GM12878 (cell line): ENCODE measurements around the gene POLR1A. TPM values are rescaled to one million over a fixed set of nuclear protein-coding genes. Genes with fewer than 3 reads are reported as not detected.

Experiments used
- ATAC-seq: fragments of 200-7000 bp; cut with Tn5 transposase; 3 replicates; pipeline ENCODE4 v1.9.1; 2020; ENCODE audit warnings: mild to moderate bottlenecking, moderate library complexity
- BruUV-seq: library from RNA; stranded (reverse); fragments of 400-500 nt; replicated peaks from 2 replicates; lab custom pipeline; 2021; lab: Mats Ljungman, UMichigan
- CTCF ChIA-PET: fragments of 300-600 bp; sonication (Branson Sonifier 250); formaldehyde crosslinking; extraction: SDS; loops from one replicate; lab custom pipeline; 2021; ENCODE audit warnings: inconsistent platforms; lab: Yijun Ruan, JAX
- POLR2A ChIA-PET: fragments of 350-600 bp; formaldehyde crosslinking; extraction: SDS; loops from one replicate; lab custom pipeline; 2021; ENCODE audit warnings: inconsistent platforms; lab: Charles Lee
- RAD21 ChIA-PET: fragments of 300-600 bp; sonication (Branson Sonifier 250); formaldehyde crosslinking; loops from one replicate; lab custom pipeline; 2023; ENCODE audit warnings: antibody characterized with exemption; ENCODE audit not compliant: unreplicated experiment; lab: Charles Lee
- SMC1A ChIA-PET: fragments of 300-600 bp; sonication (Branson Sonifier 250); formaldehyde crosslinking; loops from one replicate; lab custom pipeline; 2023; ENCODE audit not compliant: unreplicated experiment, uncharacterized antibody; lab: Charles Lee
- DNase-seq: peaks from one replicate; pipeline ENCODE4 v3.0.0-alpha.2; 2011; ENCODE audit warnings: low read depth, low spot score
- FAIRE-seq: peaks from 3 replicates; lab custom pipeline; 2011; peaks lifted over from hg19 to GRCh38; lab: Jason Lieb, UNC
- H2AFZ ChIP-seq: 2 replicates; pipeline ENCODE4 v1.6.0; 2011; ENCODE audit warnings: low read depth, low read length, control low read depth; ENCODE audit not compliant: control insufficient read depth
- H3K27ac ChIP-seq: 2 replicates; pipeline ENCODE4 v1.5.1; 2011; ENCODE audit warnings: control low read depth; ENCODE audit not compliant: control insufficient read depth, insufficient read depth
- H3K27me3 ChIP-seq, 2 experiments: replicated peaks in 1 of 2; 2 replicates each; pipeline versions ENCODE4 v1.6.0 to v1.6.1; 2011; ENCODE audit warnings: low read length in 1 of 2; ENCODE audit not compliant: control insufficient read depth in 2 of 2, insufficient read depth in 2 of 2
- H3K36me3 ChIP-seq, 2 experiments: 2 replicates each; pipeline ENCODE4 v1.5.1; 2011; ENCODE audit warnings: low read length in 1 of 2; ENCODE audit not compliant: control insufficient read depth in 2 of 2, insufficient read depth in 2 of 2
- H3K4me1 ChIP-seq: 2 replicates; pipeline ENCODE4 v1.6.1; 2011; ENCODE audit warnings: mild to moderate bottlenecking, low read length, moderate library complexity, mixed read lengths; ENCODE audit not compliant: control insufficient read depth, insufficient read depth
- H3K4me2 ChIP-seq: 2 replicates; pipeline ENCODE4 v1.6.0; 2011; ENCODE audit warnings: control low read depth; ENCODE audit not compliant: control insufficient read depth, insufficient read depth
- H3K4me3 ChIP-seq: fragments of 200-600 bp; sonication (generic); 2 replicates; pipeline ENCODE4 v1.5.1; 2016
- H3K79me2 ChIP-seq: 2 replicates; pipeline ENCODE4 v1.6.0; 2011; ENCODE audit warnings: low read length; ENCODE audit not compliant: control insufficient read depth, insufficient read depth
- H3K9ac ChIP-seq: 2 replicates; pipeline ENCODE4 v1.8.0; 2011; ENCODE audit warnings: low read length, control low read depth, mixed read lengths; ENCODE audit not compliant: control insufficient read depth, insufficient read depth
- H3K9me3 ChIP-seq: replicated peaks from 3 replicates; pipeline ENCODE4 v1.5.1; 2011; ENCODE audit warnings: mild to moderate bottlenecking, low read length; ENCODE audit not compliant: control insufficient read depth, insufficient read depth
- H4K20me1 ChIP-seq: 2 replicates; pipeline ENCODE4 v1.6.0; 2011; ENCODE audit not compliant: control insufficient read depth, insufficient read depth
- KDM1A ChIP-seq: fragments of 200-600 bp; sonication (generic); IDR thresholded peaks from 2 replicates; pipeline ENCODE4 v1.6.1; 2016; ENCODE audit warnings: borderline replicate concordance
- MXI1 ChIP-seq: fragments of 150-350 bp; IDR thresholded peaks from 2 replicates; pipeline ENCODE4 v1.6.1; 2011; ENCODE audit warnings: low read depth, mild to moderate bottlenecking, inconsistent platforms, low read length, improper control_type of control experiment
- SREBF1 ChIP-seq: IDR thresholded peaks from 2 replicates; pipeline ENCODE4 v1.6.1; 2012; ENCODE audit warnings: mild to moderate bottlenecking, low read length
- TAF1 ChIP-seq: IDR thresholded peaks from 2 replicates; pipeline ENCODE4 v1.6.1; 2011; ENCODE audit warnings: mild to moderate bottlenecking, low read depth, low read length, borderline replicate concordance
- TCF12 ChIP-seq: IDR thresholded peaks from 2 replicates; pipeline ENCODE4 v1.6.1; 2011; ENCODE audit warnings: low read depth, mild to moderate bottlenecking, low read length
- USF1 ChIP-seq: IDR thresholded peaks from 2 replicates; pipeline ENCODE4 v1.6.1; 2011; ENCODE audit warnings: borderline replicate concordance, low read depth, mild to moderate bottlenecking, moderate library complexity, mixed read lengths, low read length; ENCODE audit not compliant: insufficient read depth; ENCODE audit errors: extremely low read length
- WGBS: methylation state at CpG from one replicate; pipeline ENCODE4 v1.1.6; 2016; ENCODE audit warnings: low lambda C conversion rate; ENCODE audit not compliant: insufficient replicate concordance, insufficient coverage; ENCODE audit errors: missing lambda C conversion rate; 5-methylcytosine and 5-hydroxymethylcytosine counted together
- in situ Hi-C: fragments of 300-500 bp; cut with MboI; formaldehyde crosslinking; loops from 9 replicates; pipeline ENCODE4 v1.14.3; 2018; ENCODE audit warnings: mixed read lengths
- intact Hi-C: fragments of 100-400 bp; cut with micrococcal nuclease; formaldehyde crosslinking; loops from one replicate; pipeline ENCODE4 v1.14.2; 2022; ENCODE audit not compliant: unreplicated experiment
- polyA plus RNA-seq, 11 experiments: library from polyadenylated mRNA; depleted of rRNA in 4 of 11; unstranded in 6 of 11; stranded (reverse) in 5 of 11; fragments of >200 nt; fragmentation: Nextera tagmentation in 4 of 11; fragmentation: Illumina TruSeq in 1 of 11; extraction: Ambion mirVana in 4 of 11; extraction: Trizol in 1 of 11; gene quantifications; 1 replicate in 1 of 11; 2 replicates in 10 of 11; pipeline versions ENCODE4 v1.2.1 to v1.2.3, GENCODE V29; 2011 to 2016; ENCODE audit warnings: inconsistent platforms in 2 of 11, missing spikeins in 2 of 11, low read depth in 1 of 11
- total RNA-seq, 4 experiments: library from RNA; depleted of rRNA in 3 of 4; stranded (reverse); fragments of >200 nt in 3 of 4; fragmentation: Illumina TruSeq in 1 of 4; extraction: Trizol in 1 of 4; gene quantifications; 2 replicates each; pipeline versions ENCODE4 v1.2.1 to v1.2.3, GENCODE V29; 2013 to 2021

Gene POLR1A
- total and polyA plus RNA-seq, 10 of the 15 experiments (the other 5 are each of a cell fraction or from before 2014, with no cell fraction given) = 2.1 to 53.9 (median 17.8) TPM

- DNase-seq (no peak), FAIRE-seq (no peak), ATAC-seq (no peak)
- H3K4me2 ChIP-seq = no peak overlapping the region
- in situ Hi-C loops = no loop called here
- 96% methylated on average over 12 of the region's 12 CpGs for WGBS
- no peaks in the 10 kb centered on the region for H3K27me3 ChIP-seq
- no peaks in the 10 kb centered on the region for H3K79me2 ChIP-seq
- H3K9ac ChIP-seq = no peak overlapping the region
- RAD21 ChIA-PET = interaction anchor here (1.2 to 1.7 kb wide), 2 partner anchors 154 to 215 kb away, joined by 3 to 6 read pairs; partner anchors contain the start of gene ST3GAL5
- no peaks in the 10 kb centered on the region for H4K20me1 ChIP-seq
- H3K27ac ChIP-seq = no peak overlapping the region
- H2AFZ ChIP-seq = no peak overlapping the region
- peaks cover 33 to 46% of the 10 kb centered on the region in 2 experiments for H3K36me3 ChIP-seq
- SMC1A ChIA-PET = interaction anchor here (0.6 to 1.7 kb wide), 5 partner anchors 36 to 211 kb away, joined by 3 to 7 read pairs (median 3); no protein-coding TSS in a partner anchor
- H3K9me3 ChIP-seq = no peaks in the 10 kb centered on the region
- H3K4me3 ChIP-seq = no peak overlapping the region
- TF ChIP-seq KDM1A (no peak), USF1 (no peak), TAF1 (no peak), SREBF1 (no peak), MXI1 (no peak), TCF12 (no peak)
- POLR2A ChIA-PET = interaction anchor here (0.8 kb wide), 1 partner anchor 156 kb away, joined by 4 read pairs; no protein-coding TSS in a partner anchor
- no TSS peak for BruUV-seq
- intact Hi-C loops = no loop called here
- CTCF ChIA-PET = interaction anchor here (0.9 to 1.7 kb wide), 4 partner anchors 45 to 215 kb away, joined by 4 to 5 read pairs (median 4); no protein-coding TSS in a partner anchor
- peaks cover 15% of the 10 kb centered on the region for H3K4me1 ChIP-seq
Measured at GRCh38 chr2:86042256-86043168, 63.2 kb downstream of the POLR1A start.
